Measurements from ENCODE around the gene PPP5C. TPM values are rescaled to one million over a fixed set of nuclear protein-coding genes. Genes with fewer than 3 reads are reported as not detected.
A peak's percentile ranks its signal among the peaks of the same experiment; 100 is the strongest.

Gene PPP5C
- total RNA-seq (2022) = 120 and 130 TPM in 2 replicates
- percentile 79 among the genes with signal in this experiment for Bru-seq, nascent RNA
- percentile 86 among the genes with signal in this experiment for BruChase-seq, experiment 1, labeled RNA remaining after a 2-hour chase
- BruChase-seq, experiment 2, labeled RNA remaining after a 6-hour chase = percentile 83 among the genes with signal in this experiment
- long read RNA-seq, transcript PPP5C-201 (13 exons, 2,109 nt) = major isoform, 174 of 214 reads
- long read RNA-seq, transcript PPP5C-213 (3 exons, 1,215 nt) = minor isoform, 10 of 214 reads
- long read RNA-seq, partial matches to known transcripts = 13 of 214 reads
- long read RNA-seq, other reads (novel, unspliced or antisense) = 14 of 214 reads

GRCh38 chr19:46346821-46347571, at the start of gene PPP5C:
PPP5C (plus strand) TSS chr19:46347087; CDS start chr19:46347097, 10 bp downstream.
- TF ChIP-seq CTCF (IDR thresholded peaks at IDR 0.05; ENCODE audit: insufficient read depth in 1 of 2, low read depth in 1 of 2, low read length in 1 of 2, severe bottlenecking in 1 of 2, unreplicated experiment in 1 of 2) = peak; percentile 79 to 95
- H3K9me3 Mint-ChIP-seq (ENCODE audit: unreplicated experiment) = no peaks in the 10 kb centered on the region
- peaks cover 3% of the 10 kb centered on the region for H3K27me3 Mint-ChIP-seq (ENCODE audit: insufficient read depth, unreplicated experiment)
- H3K36me3 Mint-ChIP-seq (ENCODE audit: insufficient read depth, unreplicated experiment) = peaks cover 17% of the 10 kb centered on the region
- CTCF ChIA-PET = interaction anchor here (0.6 to 1.4 kb wide), 7 partner anchors 8 to 541 kb away, joined by 3 to 10 read pairs (median 4); partner anchors contain the start of gene DACT3
- H3K4me3 Mint-ChIP-seq (ENCODE audit: unreplicated experiment) = peak within 1 kb of the TSS; percentile 92
- peak within 1 kb of the TSS; percentile 78 for H3K27ac Mint-ChIP-seq (ENCODE audit: unreplicated experiment)
- BruUV-seq (replicated peaks) = no TSS peak
- H3K36me3 ChIP-seq (ENCODE audit: control insufficient read depth, insufficient read depth, low read length) = no peaks in the 10 kb centered on the region
- peaks cover 28% of the 10 kb centered on the region for H3K4me1 Mint-ChIP-seq (ENCODE audit: low read depth, unreplicated experiment)
- H3K4me3 ChIP-seq (ENCODE audit: low read depth, low read length) = peak within 1 kb of the TSS; percentile 70
- intact Hi-C loops (cut with micrococcal nuclease; ENCODE audit: unreplicated experiment) = loop anchor here (2.0 kb wide), 2 partner anchors 42 to 66 kb away; no protein-coding TSS in a partner anchor
- H3K4me1 ChIP-seq = peaks cover 4% of the 10 kb centered on the region; the same call in 1 of the 2 replicates
- POLR2A ChIA-PET = no interaction called here
- H3K9me3 ChIP-seq = no peaks in the 10 kb centered on the region
- no peaks in the 10 kb centered on the region for H3K27me3 ChIP-seq (replicated peaks; ENCODE audit: control insufficient read depth, insufficient read depth, low read length)
- DNase-seq = peak; percentile 96 to 97

GRCh38 chr19:46297700-46298478, 49.0 kb upstream of the PPP5C start:
- Mint-ChIP-seq H3K36me3 (ENCODE audit: insufficient read depth, unreplicated experiment) (peaks cover 6% of the 10 kb centered on the region), H3K4me3 (ENCODE audit: unreplicated experiment) (no peak overlapping the region), H3K4me1 (ENCODE audit: low read depth, unreplicated experiment) (no peaks in the 10 kb centered on the region), H3K27ac (ENCODE audit: unreplicated experiment) (no peak overlapping the region), H3K9me3 (ENCODE audit: unreplicated experiment) (no peaks in the 10 kb centered on the region), H3K27me3 (ENCODE audit: insufficient read depth, unreplicated experiment) (peaks cover 2% of the 10 kb centered on the region)
- peaks cover 24% of the 10 kb centered on the region for H3K4me1 ChIP-seq
- ChIA-PET POLR2A (no interaction called here), CTCF (interaction anchor here (0.5 kb wide), 1 partner anchor 134 kb away, joined by 9 read pairs; no protein-coding TSS in a partner anchor)
- TF ChIP-seq CTCF (IDR thresholded peaks at IDR 0.05; ENCODE audit: insufficient read depth in 1 of 2, low read depth in 1 of 2, low read length in 1 of 2, severe bottlenecking in 1 of 2, unreplicated experiment in 1 of 2) = no peak
- no peak for DNase-seq
- H3K36me3 ChIP-seq (ENCODE audit: control insufficient read depth, insufficient read depth, low read length) = no peaks in the 10 kb centered on the region
- intact Hi-C loops (cut with micrococcal nuclease; ENCODE audit: unreplicated experiment) = no loop called here
- no TSS peak for BruUV-seq (replicated peaks)
- H3K27me3 ChIP-seq (replicated peaks; ENCODE audit: control insufficient read depth, insufficient read depth, low read length) = no peaks in the 10 kb centered on the region
- H3K9me3 ChIP-seq = no peaks in the 10 kb centered on the region
- no peak overlapping the region for H3K4me3 ChIP-seq (ENCODE audit: low read depth, low read length)

- H3K27me3 Mint-ChIP-seq (ENCODE audit: insufficient read depth, unreplicated experiment) = peaks cover 2% of the 10 kb centered on the region
- CTCF ChIA-PET = no interaction called here
- H3K27ac Mint-ChIP-seq (ENCODE audit: unreplicated experiment) = no peak overlapping the region
- Histone ChIP-seq H3K4me3 (ENCODE audit: low read depth, low read length) (no peak overlapping the region), H3K4me1 (peaks cover 26% of the 10 kb centered on the region), H3K27me3 (replicated peaks; ENCODE audit: control insufficient read depth, insufficient read depth, low read length) (no peaks in the 10 kb centered on the region; the same call in 1 of the 2 replicates), H3K9me3 (no peaks in the 10 kb centered on the region), H3K36me3 (ENCODE audit: control insufficient read depth, insufficient read depth, low read length) (no peaks in the 10 kb centered on the region)
- H3K4me3 Mint-ChIP-seq (ENCODE audit: unreplicated experiment) = no peak overlapping the region
- POLR2A ChIA-PET = no interaction called here
- no peak for TF ChIP-seq CTCF (IDR thresholded peaks at IDR 0.05; ENCODE audit: insufficient read depth in 1 of 2, low read depth in 1 of 2, low read length in 1 of 2, severe bottlenecking in 1 of 2, unreplicated experiment in 1 of 2)
- no peaks in the 10 kb centered on the region for H3K9me3 Mint-ChIP-seq (ENCODE audit: unreplicated experiment)
- intact Hi-C loops (cut with micrococcal nuclease; ENCODE audit: unreplicated experiment) = no loop called here
- no peaks in the 10 kb centered on the region for H3K4me1 Mint-ChIP-seq (ENCODE audit: low read depth, unreplicated experiment)
- BruUV-seq (replicated peaks) = no TSS peak
- DNase-seq = no peak
- peaks cover 11% of the 10 kb centered on the region for H3K36me3 Mint-ChIP-seq (ENCODE audit: insufficient read depth, unreplicated experiment)
Observed at GRCh38 chr19:46298479-46299003, 48.3 kb upstream of the PPP5C start.
